HG02981 (cell line): Measurements from ENCODE around the gene USP32.
"Not testable (repeated sequence)": the region's sequence is repeated elsewhere in the genome, so short reads cannot be mapped to it uniquely, and the experiment has no call there.

Source experiments
- ATAC-seq: cut with Tn5 transposase; IDR thresholded peaks from one replicate; pipeline ENCODE4 v1.9.1; 2021; ENCODE audit warnings: mild to moderate bottlenecking, moderate library complexity; ENCODE audit not compliant: unreplicated experiment

USP32 gene

DNA sequence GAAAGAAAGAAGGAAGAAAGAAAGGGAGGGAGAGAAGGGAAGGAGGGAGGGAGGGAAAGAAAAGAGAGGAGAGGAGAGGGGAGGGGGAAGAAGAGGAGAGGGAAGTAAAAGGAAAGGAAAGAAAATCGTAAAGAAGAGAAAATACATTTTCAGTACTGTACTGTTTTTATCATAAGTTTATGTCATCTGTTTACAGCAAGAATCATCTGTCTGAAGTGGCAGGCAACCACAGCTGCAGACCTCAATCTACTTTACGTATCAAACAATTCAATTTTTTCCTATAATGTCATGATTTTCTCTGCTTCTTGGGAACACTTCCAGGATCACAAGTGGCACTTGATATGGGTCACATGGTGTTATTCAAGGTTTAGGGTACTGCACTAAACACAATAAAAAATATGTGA lies 58.3 kb downstream of the USP32 start:
- ATAC-seq: no peak

- not testable (repeated sequence) for ATAC-seq
These were observed 58.9 kb downstream of the USP32 start for GRCh38 chr17:60333072-60333471.

DNA sequence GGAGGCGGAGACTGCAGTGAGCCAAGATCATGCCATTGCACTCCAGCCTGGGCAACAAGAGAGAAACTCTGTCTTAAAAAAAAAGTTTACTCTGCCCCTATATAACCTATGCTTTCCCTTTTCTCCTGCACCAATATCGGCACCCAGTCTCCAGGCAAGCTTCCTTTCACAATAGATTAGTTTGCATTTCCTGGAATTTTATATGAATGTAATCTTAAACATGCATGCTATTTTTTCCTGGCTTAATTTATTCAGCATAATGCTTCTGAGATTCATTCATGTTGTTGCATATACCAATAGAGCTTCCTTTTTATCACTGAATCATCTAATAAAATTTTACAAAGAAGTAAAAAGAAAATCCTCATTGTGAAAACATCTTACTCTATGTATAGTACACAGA lies 59.4 kb downstream of the USP32 start:
- ATAC-seq: no peak

DNA sequence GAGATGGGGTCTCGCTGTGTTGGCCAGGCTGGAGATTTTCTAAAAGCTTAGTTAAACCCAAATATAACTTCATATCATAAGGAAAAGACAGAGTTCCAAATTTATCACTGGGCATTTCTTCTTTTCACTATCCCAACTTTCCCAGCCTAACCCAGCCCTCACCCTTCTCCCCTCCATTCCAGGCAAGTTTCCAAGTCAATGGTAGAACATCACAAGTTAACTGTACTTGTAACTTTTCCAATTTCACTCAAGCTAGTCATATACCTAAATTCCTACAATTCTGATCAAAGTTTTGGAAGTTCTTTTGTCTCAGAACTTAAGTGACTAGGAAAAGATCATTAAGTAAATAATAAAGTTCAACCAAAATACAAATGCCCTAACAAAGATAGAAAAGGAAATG lies 61.2 kb downstream of the USP32 start:
- ATAC-seq: no peak

DNA sequence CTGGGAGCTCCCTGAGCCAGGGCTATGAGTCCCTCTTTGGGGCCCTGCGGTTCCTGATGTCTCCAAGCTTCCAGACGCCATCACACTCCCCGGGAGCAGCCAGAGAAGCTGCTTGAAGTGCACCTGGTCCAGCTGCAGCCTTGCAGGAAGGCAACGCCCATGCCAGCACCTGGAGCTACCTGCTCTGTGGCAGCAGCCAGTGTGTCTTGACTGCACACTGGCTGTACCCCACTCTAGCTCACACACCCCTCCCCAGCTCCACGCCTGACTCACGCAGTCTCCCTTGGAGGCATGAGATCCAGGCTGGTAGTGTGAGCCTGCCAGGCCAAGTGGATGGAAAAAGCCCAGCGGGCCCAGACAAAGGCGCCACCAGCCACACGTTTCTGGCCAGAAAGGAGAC lies 63.3 kb downstream of the USP32 start:
- no peak for ATAC-seq

DNA sequence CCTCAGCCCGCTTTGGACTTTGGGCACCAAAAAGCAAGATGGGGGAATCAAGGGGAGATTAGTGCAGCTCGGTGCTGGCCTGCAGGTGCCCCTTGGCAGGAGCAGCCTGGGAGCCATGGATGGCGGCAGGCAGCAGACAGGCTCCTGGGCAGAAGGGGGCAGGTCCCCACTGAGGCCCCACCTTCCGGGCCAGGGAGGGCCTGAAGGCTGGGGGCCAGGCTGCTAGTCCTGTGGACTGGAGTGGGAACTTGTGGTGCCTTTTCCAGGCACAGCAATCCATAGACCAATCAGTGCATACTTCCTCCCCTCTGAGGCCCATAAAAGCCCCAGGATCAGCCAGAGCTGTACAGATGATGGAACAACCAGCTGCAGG lies 64.0 kb downstream of the USP32 start:
- no peak for ATAC-seq

DNA sequence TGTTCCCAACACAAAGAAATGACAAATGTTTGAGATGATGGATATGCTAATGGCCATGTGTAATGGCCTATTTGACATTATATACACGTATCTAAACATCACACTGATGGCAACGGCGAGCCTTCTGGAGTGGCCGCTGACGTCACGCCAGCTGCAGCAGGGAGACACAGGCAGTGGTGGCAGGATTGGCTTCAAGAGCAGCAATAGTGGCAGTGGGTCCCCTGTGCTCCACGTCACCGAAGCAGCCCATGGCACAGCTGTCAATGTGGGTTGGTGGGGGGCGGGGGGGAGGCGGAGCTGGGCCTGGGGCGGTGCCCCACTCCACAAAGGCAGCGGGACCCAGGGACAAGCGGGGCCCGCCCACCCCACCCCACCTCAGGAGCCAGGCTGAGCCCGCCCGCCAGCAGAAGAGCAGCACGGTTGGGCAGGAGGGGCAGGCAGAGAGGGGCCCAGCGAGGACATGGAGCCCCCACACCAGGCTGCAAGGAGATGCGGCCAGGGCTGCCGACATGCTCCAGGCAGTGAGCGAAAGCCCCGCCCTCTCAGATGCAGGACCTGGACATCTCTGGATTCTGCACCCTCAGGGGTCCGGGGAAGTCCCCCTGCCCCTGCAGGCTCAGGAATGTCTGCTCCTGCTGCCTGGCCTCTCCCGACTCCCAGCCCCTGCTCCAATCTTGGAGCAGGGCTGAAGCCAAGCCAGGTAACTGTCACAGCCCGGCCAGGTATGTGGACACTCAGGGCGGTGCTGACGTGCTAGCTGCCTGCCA lies 64.6 kb downstream of the USP32 start:
- ATAC-seq: no peak

- ATAC-seq: no peak
These were observed 65.2 kb downstream of the USP32 start for GRCh38 chr17:60326702-60327101.

DNA sequence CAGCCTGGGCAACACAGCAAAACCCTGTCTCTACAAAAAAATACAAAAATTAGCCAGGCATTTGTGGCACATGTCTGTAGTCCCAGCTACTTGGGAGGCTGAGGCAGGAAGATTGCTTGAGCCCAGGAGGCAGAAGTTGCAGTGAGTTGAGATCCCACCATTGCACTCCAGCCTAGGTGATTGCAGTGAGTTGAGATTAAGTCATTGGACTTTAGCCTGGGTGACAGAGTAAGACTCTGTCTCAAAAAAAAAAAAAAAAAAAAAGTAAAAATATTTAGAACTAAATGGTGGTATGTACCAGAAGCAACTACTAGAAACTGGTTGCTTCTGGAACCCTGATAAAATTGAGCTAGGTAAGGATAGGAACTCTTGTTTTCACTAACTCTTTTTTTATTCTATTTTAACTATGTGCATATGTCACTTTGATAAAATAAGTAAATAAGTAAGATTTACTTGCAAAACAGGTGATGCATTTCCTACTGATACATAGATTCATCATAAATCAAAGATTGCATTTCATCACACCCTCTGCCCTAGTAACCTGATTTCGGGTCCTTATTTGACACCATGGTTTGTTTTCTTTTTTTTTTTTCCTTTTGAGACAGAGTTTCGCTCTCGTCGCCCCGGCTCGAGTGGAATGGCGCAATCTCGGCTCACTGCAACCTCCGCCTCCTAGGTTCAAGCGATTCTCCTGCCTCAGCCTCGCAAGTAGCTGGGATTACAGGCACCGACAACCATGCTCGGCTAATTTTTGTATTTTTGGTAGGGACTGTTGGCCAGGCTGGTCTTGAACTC lies 66.0 kb downstream of the USP32 start:
- ATAC-seq: no peak

DNA sequence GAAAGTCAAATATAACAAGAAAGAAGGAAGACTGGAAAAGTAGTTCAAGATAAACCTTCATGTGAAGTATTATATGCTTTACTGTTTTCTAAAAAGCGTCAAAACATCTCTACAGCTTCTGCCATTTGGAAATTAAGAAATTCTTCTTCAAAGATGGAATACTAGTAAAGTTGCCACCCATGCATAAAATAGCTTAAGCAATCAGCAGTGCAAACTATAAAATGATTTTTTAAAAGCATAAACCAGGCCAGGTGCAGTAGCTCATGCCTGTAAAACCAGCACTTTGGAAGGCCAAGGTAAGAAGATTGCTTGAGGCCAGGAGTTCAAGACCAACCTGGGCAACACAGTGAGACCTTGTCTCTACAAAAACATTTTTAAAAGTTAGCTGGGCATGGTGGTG lies 68.2 kb downstream of the USP32 start:
- ATAC-seq: no peak

- ATAC-seq: no peak
These were observed 69.9 kb downstream of the USP32 start for GRCh38 chr17:60322056-60322387.

DNA sequence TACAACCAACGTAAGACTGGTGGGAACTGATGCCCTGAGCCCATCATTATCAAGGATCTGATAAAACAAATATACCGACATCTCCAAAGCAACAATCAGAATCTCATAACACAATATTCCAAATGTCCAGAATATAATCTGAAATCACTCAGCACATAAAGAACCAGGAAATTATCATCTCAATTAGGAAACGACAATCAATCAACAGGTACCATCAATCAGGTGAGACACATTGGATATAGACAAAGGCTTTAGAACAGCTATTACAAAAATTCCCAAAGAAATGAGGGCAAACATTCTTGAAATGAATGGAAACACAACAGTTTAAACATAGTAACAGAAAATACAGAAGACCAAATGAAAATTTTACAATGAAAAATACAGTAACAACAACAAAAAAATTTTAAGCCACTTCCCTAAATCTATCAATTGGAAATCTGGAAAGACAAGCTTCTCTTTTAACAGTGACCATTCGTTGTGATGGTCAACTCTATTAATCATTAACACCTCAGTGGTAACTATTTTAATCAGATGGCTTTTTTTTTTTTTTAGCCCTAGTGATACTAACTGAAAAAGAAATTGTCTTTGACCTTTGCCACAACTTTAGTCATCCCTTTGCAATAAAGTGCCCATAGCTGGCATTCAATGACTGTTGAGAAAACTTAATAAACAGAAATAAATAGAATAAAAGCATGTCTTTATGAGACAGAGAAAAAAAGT lies 70.4 kb downstream of the USP32 start:
- ATAC-seq: no peak

DNA sequence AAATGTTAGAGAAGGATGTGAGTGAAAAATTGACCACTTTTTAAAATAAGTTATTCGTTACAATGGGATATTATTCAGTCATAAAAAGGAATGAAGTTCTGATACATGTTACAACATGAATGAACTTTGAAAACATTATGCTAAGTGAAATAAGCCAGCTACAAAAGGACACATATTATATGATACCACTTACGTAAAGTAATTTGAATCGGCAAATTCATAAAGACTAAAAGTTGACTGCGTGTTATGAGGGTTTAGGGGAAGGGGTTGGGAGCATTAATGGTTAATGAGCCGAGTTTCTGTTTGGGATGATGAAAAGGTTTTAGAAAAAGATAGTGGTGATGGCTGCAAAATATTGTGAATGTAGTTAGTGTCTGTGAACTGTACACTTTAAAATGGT lies 73.1 kb downstream of the USP32 start:
- ATAC-seq: no peak

DNA sequence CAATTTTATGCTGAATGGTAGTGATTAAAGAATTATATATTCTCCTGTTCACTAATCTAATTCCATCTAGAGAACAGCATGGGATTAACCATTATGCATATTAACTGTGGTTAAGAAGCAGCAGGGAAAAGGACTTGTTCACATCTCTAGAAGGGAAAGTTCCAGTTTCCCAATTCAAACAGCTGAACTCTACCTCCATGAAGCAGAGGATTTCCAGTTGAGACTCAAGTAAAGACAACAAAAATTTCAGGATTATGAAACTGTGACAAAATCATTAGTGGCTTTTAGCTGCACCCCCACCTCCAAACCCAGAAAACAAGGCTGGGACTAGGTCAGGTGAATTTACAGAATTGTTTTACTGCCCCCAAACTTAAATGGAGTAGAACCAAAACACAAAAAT lies 73.6 kb downstream of the USP32 start:
- ATAC-seq: no peak

DNA sequence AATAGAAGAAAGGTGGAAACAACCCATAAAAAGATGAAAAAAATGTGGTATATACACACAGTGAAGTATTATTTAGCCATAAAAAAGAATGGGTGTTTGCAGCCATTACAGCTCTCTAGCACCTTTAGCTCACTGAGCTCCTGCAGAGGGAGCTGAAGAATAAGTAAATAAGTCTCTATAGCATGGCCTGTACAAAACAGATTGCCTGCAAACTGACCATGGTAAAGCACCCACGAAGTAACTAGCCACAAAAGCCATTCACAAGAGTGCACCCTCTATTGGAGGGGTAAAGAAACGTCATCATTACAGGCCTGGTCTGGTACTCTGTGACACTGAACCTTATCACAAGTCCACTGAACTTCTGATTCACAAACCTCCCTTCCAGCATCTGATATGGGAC lies 76.3 kb downstream of the USP32 start:
- ATAC-seq: no peak

DNA sequence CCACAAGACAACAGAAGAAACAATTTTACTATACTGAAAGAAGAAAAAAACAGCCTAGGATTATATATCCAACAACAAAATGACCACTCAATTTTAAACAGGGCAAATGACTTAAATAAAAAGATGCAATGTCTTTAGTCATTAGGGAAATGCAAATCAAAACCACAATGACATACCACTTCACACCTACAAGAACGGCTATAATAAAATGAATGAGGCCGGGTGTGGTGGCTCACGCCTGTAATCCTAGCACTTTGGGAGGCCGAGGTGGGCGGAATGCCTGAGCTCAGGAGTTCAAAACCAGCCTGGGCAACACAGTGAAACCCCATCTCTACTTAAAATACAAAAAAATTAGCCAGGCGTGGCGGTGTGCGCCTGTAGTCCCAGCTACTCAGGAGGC lies 77.0 kb downstream of the USP32 start:
- ATAC-seq: not testable (repeated sequence)

DNA sequence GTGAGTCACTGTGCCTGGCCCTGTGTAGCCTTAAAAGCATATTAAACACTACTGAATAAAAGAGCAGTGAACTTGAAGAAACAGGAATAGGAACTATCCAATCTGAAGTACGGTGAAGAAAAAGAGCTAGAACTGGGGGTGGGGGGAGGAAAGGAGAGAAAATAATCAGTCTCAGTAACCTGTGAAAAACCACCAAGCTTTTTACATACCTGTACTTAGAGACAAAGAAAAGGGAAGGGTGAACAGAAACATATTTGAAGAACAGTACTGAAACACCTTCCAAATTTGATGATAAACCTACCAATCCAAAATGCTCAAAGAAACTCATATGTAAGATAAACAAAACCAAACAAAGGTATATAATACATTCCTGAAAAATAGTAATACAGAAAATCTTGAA lies 77.5 kb downstream of the USP32 start:
- ATAC-seq: no peak

DNA sequence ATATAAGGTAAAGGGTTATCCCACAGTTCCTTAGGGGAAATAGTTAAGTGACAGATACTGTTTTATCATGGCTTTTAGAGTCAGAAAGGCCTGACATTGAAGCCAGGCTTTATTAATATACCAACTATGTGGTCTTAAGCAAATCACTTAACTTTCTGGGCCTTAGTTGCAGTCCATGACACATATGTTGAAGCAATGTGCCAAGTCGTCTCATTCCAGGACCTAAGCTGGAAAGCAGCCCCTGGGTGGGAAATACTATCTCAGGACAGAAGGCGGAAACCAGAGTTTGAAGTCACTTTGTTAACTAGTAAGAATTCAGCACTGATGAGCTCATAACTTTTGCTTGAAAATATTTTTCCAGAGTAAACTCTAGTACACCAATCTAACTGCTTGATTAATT lies 80.0 kb downstream of the USP32 start:
- ATAC-seq: no peak

DNA sequence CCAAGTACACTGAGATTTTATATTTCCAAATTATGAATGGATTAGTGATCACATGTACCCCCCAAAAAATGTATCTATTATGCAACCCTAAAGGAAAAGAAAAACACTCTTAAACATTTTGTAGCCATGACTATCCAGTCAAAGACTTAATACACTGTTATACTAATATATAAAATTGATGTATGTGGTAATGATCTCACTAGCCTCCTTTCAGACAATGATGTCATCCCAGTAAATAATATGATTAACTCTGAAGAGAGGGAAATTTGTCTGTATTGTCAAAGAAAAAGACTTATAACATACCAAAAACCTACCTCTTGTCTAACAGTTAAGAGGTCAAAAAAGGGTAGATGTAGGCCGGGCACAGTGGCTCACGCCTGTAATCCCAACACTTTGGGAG lies 80.7 kb downstream of the USP32 start:
- no peak for ATAC-seq

- ATAC-seq: peak; percentile 82
These were observed 86.8 kb downstream of the USP32 start for GRCh38 chr17:60305141-60305540.

DNA sequence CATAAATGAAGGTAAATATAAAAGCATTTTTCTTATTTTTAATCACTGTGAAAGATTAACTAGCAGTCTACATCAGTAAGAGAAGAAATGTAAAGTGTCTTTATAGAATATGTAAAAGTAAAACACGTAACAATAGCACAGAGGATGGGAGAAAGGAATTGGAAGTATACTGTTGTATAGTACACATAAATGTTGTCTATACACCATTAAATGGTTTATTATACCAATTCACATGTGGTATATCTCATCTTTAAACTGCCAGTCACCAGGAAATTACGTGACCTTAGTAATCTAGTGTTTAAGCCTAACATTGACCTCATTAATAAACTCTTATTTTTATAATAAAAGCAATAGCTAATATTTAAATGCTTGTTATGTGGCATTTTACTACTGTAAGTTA lies 87.4 kb downstream of the USP32 start:
- ATAC-seq: no peak
